HepG2 (cell line): ENCODE results near the gene PEAK3. TPM values are rescaled to one million over a fixed set of nuclear protein-coding genes. Genes with fewer than 3 reads are reported as not detected.
A peak's percentile ranks its signal among the peaks of the same experiment; 100 is the strongest.

Experiments
- ASH2L ChIP-seq: fragments of 300-600, 200-600 bp; sonication (generic); IDR thresholded peaks from 2 replicates; pipeline ENCODE4 v1.7.0; 2017; ENCODE audit warnings: low read depth, mild to moderate bottlenecking, moderate library complexity, mixed read lengths, low read length; ENCODE audit not compliant: insufficient read length
- CSRNP1 ChIP-seq: sonication (generic); formaldehyde crosslinking; IDR thresholded peaks from 2 replicates; pipeline ENCODE4 v1.8.1; 2023; ENCODE audit warnings: mild to moderate bottlenecking, missing genetic modification reagents
- ERF ChIP-seq: IDR thresholded peaks from 2 replicates; pipeline ENCODE4 v1.6.1; 2018; ENCODE audit warnings: missing biosample characterization, missing genetic modification reagents
- KDM5A ChIP-seq: fragments of 200-600 bp; sonication (generic); IDR thresholded peaks from 2 replicates; pipeline ENCODE4 v1.7.0; 2018; ENCODE audit warnings: antibody characterized with exemption, mild to moderate bottlenecking, low read length, borderline replicate concordance
- KLF12 ChIP-seq: sonication (generic); formaldehyde crosslinking; IDR thresholded peaks from 2 replicates; pipeline ENCODE4 v1.4.0; 2020; ENCODE audit warnings: missing genetic modification reagents, borderline replicate concordance
- NR2C2 ChIP-seq: sonication (generic); formaldehyde crosslinking; IDR thresholded peaks from 2 replicates; pipeline ENCODE4 v1.4.0; 2020; ENCODE audit warnings: missing genetic modification reagents, mild to moderate bottlenecking, moderate library complexity, borderline replicate concordance
- PAWR ChIP-seq: sonication (generic); formaldehyde crosslinking; IDR thresholded peaks from 2 replicates; pipeline ENCODE4 v1.4.0; 2020; ENCODE audit warnings: missing genetic modification reagents, mild to moderate bottlenecking, borderline replicate concordance
- PLRG1 ChIP-seq: fragments of 450-650 bp; conservative IDR thresholded peaks from 2 replicates; pipeline ENCODE4 v1.6.1; 2016
- SP4 ChIP-seq: sonication (generic); formaldehyde crosslinking; IDR thresholded peaks from 2 replicates; pipeline ENCODE4 v1.8.1; 2023; ENCODE audit warnings: mild to moderate bottlenecking, missing genetic modification reagents
- SSRP1 ChIP-seq: IDR thresholded peaks from 2 replicates; pipeline ENCODE4 v1.6.1; 2016; ENCODE audit warnings: control low read depth
- XRCC5 ChIP-seq: fragments of 200-400 bp; formaldehyde crosslinking; optimal IDR thresholded peaks from 2 replicates; pipeline ENCODE3; 2017; ENCODE audit warnings: mild to moderate bottlenecking, low read length
- ZBTB34 ChIP-seq: sonication (generic); formaldehyde crosslinking; IDR thresholded peaks from 2 replicates; pipeline ENCODE4 v1.8.0; 2022; ENCODE audit warnings: mild to moderate bottlenecking, missing genetic modification reagents
- ZNF232 ChIP-seq: sonication (generic); formaldehyde crosslinking; IDR thresholded peaks from 2 replicates; pipeline ENCODE4 v1.4.0; 2020; ENCODE audit warnings: missing genetic modification reagents, borderline replicate concordance
- ZNF253 ChIP-seq: sonication (generic); formaldehyde crosslinking; IDR thresholded peaks from 2 replicates; pipeline ENCODE4 v1.8.0; 2022; ENCODE audit warnings: mild to moderate bottlenecking, missing genetic modification reagents, borderline replicate concordance
- ZNF260 ChIP-seq: sonication (generic); formaldehyde crosslinking; IDR thresholded peaks from 2 replicates; pipeline ENCODE4 v1.4.0; 2020; ENCODE audit warnings: missing genetic modification reagents, low read depth, mild to moderate bottlenecking, borderline replicate concordance
- ZNF432 ChIP-seq: sonication (generic); formaldehyde crosslinking; IDR thresholded peaks from 2 replicates; pipeline ENCODE4 v1.5.0; 2020; ENCODE audit warnings: missing genetic modification reagents, mild to moderate bottlenecking, borderline replicate concordance
- ZNF577 ChIP-seq: sonication (generic); formaldehyde crosslinking; IDR thresholded peaks from 2 replicates; pipeline ENCODE4 v1.4.0; 2020; ENCODE audit warnings: mild to moderate bottlenecking, low read depth, missing genetic modification reagents, borderline replicate concordance
- ZSCAN22 ChIP-seq: sonication (generic); formaldehyde crosslinking; IDR thresholded peaks from 2 replicates; pipeline ENCODE4 v1.4.0; 2020; ENCODE audit warnings: mild to moderate bottlenecking, missing genetic modification reagents
- polyA plus RNA-seq, 8 experiments: library from polyadenylated mRNA; depleted of rRNA in 3 of 8; stranded (reverse) in 7 of 8; unstranded in 1 of 8; fragments of >200 nt; fragmentation: Illumina TruSeq in 4 of 8; extraction: Trizol in 4 of 8; gene quantifications; 2 replicates each; pipeline versions ENCODE4 v1.2.1 to v1.2.3, GENCODE V29; 2011 to 2016; ENCODE audit warnings: low read depth in 4 of 8, missing spikeins in 1 of 8, mixed read lengths in 1 of 8; ENCODE audit not compliant: insufficient read depth in 1 of 8
- total RNA-seq, 5 experiments: library from RNA; depleted of rRNA; stranded (reverse); fragments of >200 nt; fragmentation: Illumina TruSeq; extraction: Trizol; gene quantifications; 2 replicates each; pipeline ENCODE4 v1.2.3, GENCODE V29; 2016; ENCODE audit warnings: low read depth in 1 of 5

Gene PEAK3
- total and polyA plus RNA-seq, 2 of the 13 experiments (the other 11 are each of a cell fraction or from before 2014, with no cell fraction given) = not detected

- TF ChIP-seq ZNF260 (CRISPR knock-in tag) (no peak), PLRG1 (no peak), ZBTB34 (CRISPR knock-in tag) (no peak), ERF (CRISPR knock-in tag) (0 out of 2 replicates have a peak, but pooled peaks have one; percentile 40), ZNF232 (no peak), CSRNP1 (CRISPR knock-in tag) (peak; percentile 75; the same call in 1 of the 2 replicates), ZNF253 (CRISPR knock-in tag) (no peak; the same call in 1 of the 2 replicates), ZNF432 (CRISPR knock-in tag) (no peak), SSRP1 (no peak), KDM5A (no peak), SP4 (CRISPR knock-in tag) (peak; percentile 28; the same call in 1 of the 2 replicates), KLF12 (CRISPR knock-in tag) (no peak), PAWR (CRISPR knock-in tag) (no peak), ZNF577 (CRISPR knock-in tag) (no peak), ZSCAN22 (CRISPR knock-in tag) (no peak), XRCC5 (no peak), NR2C2 (CRISPR knock-in tag) (no peak), ASH2L (no peak)
These were observed 15.6 kb downstream of the PEAK3 start (continued) for GRCh38 chr19:2266183-2266993.
